ENCODE results near the gene LIMK1. TPM values are rescaled to one million over a fixed set of nuclear protein-coding genes. Genes with fewer than 3 reads are reported as not detected.
A peak's percentile ranks its signal among the peaks of the same experiment; 100 is the strongest.

The LIMK1 gene
- total RNA-seq, 1 experiment from 2014 or later: 56.3 TPM

GRCh38 chr7:74059037-74059436 lies 24.6 kb upstream of the LIMK1 start (continued):
- no peak for TF ChIP-seq YY1 (IDR thresholded peaks at IDR 0.05; ENCODE audit: extremely low read depth, insufficient replicate concordance, low read depth, low read length)
- no peak for TF ChIP-seq CBX3 (IDR thresholded peaks at IDR 0.05; ENCODE audit: low read depth)
- no peak for TF ChIP-seq TCF7L2 (IDR thresholded peaks at IDR 0.05; ENCODE audit: borderline replicate concordance, extremely low read depth, insufficient read depth, insufficient read length)
- TF ChIP-seq, protein P1, sequence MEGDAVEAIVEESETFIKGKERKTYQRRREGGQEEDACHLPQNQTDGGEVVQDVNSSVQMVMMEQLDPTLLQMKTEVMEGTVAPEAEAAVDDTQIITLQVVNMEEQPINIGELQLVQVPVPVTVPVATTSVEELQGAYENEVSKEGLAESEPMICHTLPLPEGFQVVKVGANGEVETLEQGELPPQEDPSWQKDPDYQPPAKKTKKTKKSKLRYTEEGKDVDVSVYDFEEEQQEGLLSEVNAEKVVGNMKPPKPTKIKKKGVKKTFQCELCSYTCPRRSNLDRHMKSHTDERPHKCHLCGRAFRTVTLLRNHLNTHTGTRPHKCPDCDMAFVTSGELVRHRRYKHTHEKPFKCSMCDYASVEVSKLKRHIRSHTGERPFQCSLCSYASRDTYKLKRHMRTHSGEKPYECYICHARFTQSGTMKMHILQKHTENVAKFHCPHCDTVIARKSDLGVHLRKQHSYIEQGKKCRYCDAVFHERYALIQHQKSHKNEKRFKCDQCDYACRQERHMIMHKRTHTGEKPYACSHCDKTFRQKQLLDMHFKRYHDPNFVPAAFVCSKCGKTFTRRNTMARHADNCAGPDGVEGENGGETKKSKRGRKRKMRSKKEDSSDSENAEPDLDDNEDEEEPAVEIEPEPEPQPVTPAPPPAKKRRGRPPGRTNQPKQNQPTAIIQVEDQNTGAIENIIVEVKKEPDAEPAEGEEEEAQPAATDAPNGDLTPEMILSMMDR (IDR thresholded peaks at IDR 0.05 in 2 of 3, conservative IDR thresholded peaks at IDR 0.05 in 1 of 3; ENCODE audit: borderline replicate concordance in 1 of 3, insufficient read depth in 1 of 3, low read depth in 2 of 3, low read length in 2 of 3): no peak
- no peak for TF ChIP-seq CEBPB (IDR thresholded peaks at IDR 0.05; ENCODE audit: low read depth)
- no peak for TF ChIP-seq SP1 (IDR thresholded peaks at IDR 0.05; ENCODE audit: low read depth)
- TF ChIP-seq EZH2 (IDR thresholded peaks at IDR 0.05): no peak
- TF ChIP-seq EZH2phosphoT487 (IDR thresholded peaks at IDR 0.05; ENCODE audit: borderline replicate concordance): no peak

- no TSS peak for BruUV-seq (replicated peaks)
- RAD21 ChIA-PET (ENCODE audit: low non-redundant PET in 1 of 2, low total read pairs in 2 of 2, uncharacterized antibody in 2 of 2, unreplicated experiment in 2 of 2): interaction anchor here in 1 of 2 experiments (0.6 kb wide), 2 partner anchors 250 to 340 kb away, joined by 3 to 4 read pairs; no protein-coding TSS in a partner anchor
- Histone ChIP-seq H3K9ac (ENCODE audit: low read length) (no peak overlapping the region), H3K9me2 (ENCODE audit: insufficient read depth) (no peaks in the 10 kb centered on the region), H3K4me2 (ENCODE audit: low read length) (peak overlapping the region; percentile 52), H3K4me3 (replicated peaks in 1 of 2; ENCODE audit: low read depth in 1 of 2, low read length in 2 of 2) (peak overlapping the region in 1 of 2 experiments; percentile 26; a peak in 1 of 4 replicates), H3K36me3 (ENCODE audit: control insufficient read depth in 1 of 2, insufficient read depth in 2 of 2, low read length in 2 of 2) (no peaks in the 10 kb centered on the region), H3K4me1 (ENCODE audit: control insufficient read depth in 1 of 2, insufficient read depth in 2 of 2, low read length in 2 of 2) (peaks cover 15 to 31% of the 10 kb centered on the region in 2 experiments), H3K27ac (ENCODE audit: low read depth, low read length) (peak overlapping the region; percentile 51; the same call in 1 of the 2 replicates), H3K79me2 (ENCODE audit: insufficient read depth, low read length) (no peaks in the 10 kb centered on the region), H3K27me3 (ENCODE audit: insufficient read depth, low read length) (peaks cover 3% of the 10 kb centered on the region), H3K9me3 (ENCODE audit: control insufficient read depth in 1 of 2, insufficient read depth in 1 of 2, low read depth in 1 of 2, low read length in 2 of 2) (no peaks in the 10 kb centered on the region), H4K20me1 (ENCODE audit: insufficient read depth) (no peaks in the 10 kb centered on the region), H2AFZ (ENCODE audit: low read depth, low read length, poor library complexity, severe bottlenecking) (peak overlapping the region; percentile 43)
- ATAC-seq: peak; percentile 73
- DNase-seq (ENCODE audit: low read depth, low spot score): peak; percentile 33
- intact Hi-C loops (cut with micrococcal nuclease): no loop called here
- CTCF ChIA-PET: interaction anchor here (1.0 to 1.8 kb wide), 7 partner anchors 8 to 141 kb away, joined by 3 to 8 read pairs (median 4); no protein-coding TSS in a partner anchor
- POLR2A ChIA-PET: interaction anchor here (1.7 kb wide), 1 partner anchor 123 kb away, joined by 5 read pairs; no protein-coding TSS in a partner anchor
- TF ChIP-seq, protein P2, sequence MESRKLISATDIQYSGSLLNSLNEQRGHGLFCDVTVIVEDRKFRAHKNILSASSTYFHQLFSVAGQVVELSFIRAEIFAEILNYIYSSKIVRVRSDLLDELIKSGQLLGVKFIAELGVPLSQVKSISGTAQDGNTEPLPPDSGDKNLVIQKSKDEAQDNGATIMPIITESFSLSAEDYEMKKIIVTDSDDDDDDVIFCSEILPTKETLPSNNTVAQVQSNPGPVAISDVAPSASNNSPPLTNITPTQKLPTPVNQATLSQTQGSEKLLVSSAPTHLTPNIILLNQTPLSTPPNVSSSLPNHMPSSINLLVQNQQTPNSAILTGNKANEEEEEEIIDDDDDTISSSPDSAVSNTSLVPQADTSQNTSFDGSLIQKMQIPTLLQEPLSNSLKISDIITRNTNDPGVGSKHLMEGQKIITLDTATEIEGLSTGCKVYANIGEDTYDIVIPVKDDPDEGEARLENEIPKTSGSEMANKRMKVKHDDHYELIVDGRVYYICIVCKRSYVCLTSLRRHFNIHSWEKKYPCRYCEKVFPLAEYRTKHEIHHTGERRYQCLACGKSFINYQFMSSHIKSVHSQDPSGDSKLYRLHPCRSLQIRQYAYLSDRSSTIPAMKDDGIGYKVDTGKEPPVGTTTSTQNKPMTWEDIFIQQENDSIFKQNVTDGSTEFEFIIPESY (IDR thresholded peaks at IDR 0.05; ENCODE audit: extremely low read depth, insufficient replicate concordance, low read length): no peak
- TF ChIP-seq FOSL1 (IDR thresholded peaks at IDR 0.05; ENCODE audit: low read depth) (no peak), POLR2AphosphoS5 (IDR thresholded peaks at IDR 0.05; ENCODE audit: low read depth, low read length) (peak; percentile 44; the same call in 1 of the 2 replicates)
- TF ChIP-seq, protein P1 (IDR thresholded peaks at IDR 0.05 in 2 of 3, conservative IDR thresholded peaks at IDR 0.05 in 1 of 3; ENCODE audit: borderline replicate concordance in 1 of 3, insufficient read depth in 1 of 3, low read depth in 2 of 3, low read length in 2 of 3): peak in 2 of 3 experiments; percentile 21 to 49; a peak in 2 of 6 replicates
Measured at GRCh38 chr7:74059681-74060588, 23.7 kb upstream of the LIMK1 start.

All from HCT116 (cell line).